GM12891 (cell line): Measurements from ENCODE around the gene MLYCD.

ENCODE experiments used
- DNase-seq: peaks from one replicate; pipeline ENCODE4 v3.0.0; 2011; ENCODE audit warnings: low spot score; ENCODE audit not compliant: insufficient read length
- FAIRE-seq: peaks from 2 replicates; lab custom pipeline; 2011; peaks lifted over from hg19 to GRCh38; lab: Jason Lieb, UNC
- PAX5 ChIP-seq: IDR thresholded peaks from 2 replicates; pipeline ENCODE4 v1.6.1; 2011; ENCODE audit warnings: low read length, moderate library complexity, mild to moderate bottlenecking; ENCODE audit not compliant: insufficient read depth, severe bottlenecking
- POLR2A ChIP-seq: IDR thresholded peaks from 2 replicates; pipeline ENCODE4 v1.6.1; 2011; ENCODE audit warnings: low read depth, low read length, control low read depth
- POLR2AphosphoS5 ChIP-seq: IDR thresholded peaks from 2 replicates; pipeline ENCODE4 v1.6.1; 2011; ENCODE audit warnings: low read depth, low read length, control low read depth
- POU2F2 ChIP-seq: IDR thresholded peaks from 2 replicates; pipeline ENCODE4 v1.6.1; 2011; ENCODE audit warnings: low read depth, mild to moderate bottlenecking, control low read depth, low read length, moderate library complexity
- SPI1 ChIP-seq: IDR thresholded peaks from 2 replicates; pipeline ENCODE4 v1.6.1; 2011; ENCODE audit warnings: low read depth, low read length, control low read depth
- TAF1 ChIP-seq: IDR thresholded peaks from 2 replicates; pipeline ENCODE4 v1.6.1; 2011; ENCODE audit warnings: low read depth, low read length, control low read depth

Gene MLYCD

GRCh38 chr16:83908798-83909197 lies 9.9 kb downstream of the MLYCD start:
- DNase-seq (no peak), FAIRE-seq (no peak)
- no peak for TF ChIP-seq POLR2A
- no peak for TF ChIP-seq POU2F2
- TF ChIP-seq POLR2AphosphoS5: no peak
- no peak for TF ChIP-seq TAF1
- no peak for TF ChIP-seq PAX5

GRCh38 chr16:83911290-83911689 lies 12.4 kb downstream of the MLYCD start:
- no peak for DNase-seq
- TF ChIP-seq TAF1: no peak
- TF ChIP-seq PAX5: no peak
- TF ChIP-seq POU2F2: no peak
- TF ChIP-seq POLR2A: no peak
- no peak for TF ChIP-seq POLR2AphosphoS5
- no peak for TF ChIP-seq SPI1
- FAIRE-seq: no peak

- TF ChIP-seq POLR2A (no peak), POLR2AphosphoS5 (no peak), SPI1 (no peak), POU2F2 (no peak), PAX5 (no peak), TAF1 (no peak)
- no peak for FAIRE-seq
- DNase-seq: no peak
These were observed 13.8 kb downstream of the MLYCD start for GRCh38 chr16:83912519-83913244.

GRCh38 chr16:83913245-83913633 lies 14.3 kb downstream of the MLYCD start:
- TF ChIP-seq POLR2A (no peak), POLR2AphosphoS5 (no peak), SPI1 (no peak), PAX5 (no peak), POU2F2 (no peak), TAF1 (no peak)
- DNase-seq (no peak), FAIRE-seq (no peak)

GRCh38 chr16:83914091-83914710 lies 15.3 kb downstream of the MLYCD start:
- FAIRE-seq (no peak), DNase-seq (no peak)
- TF ChIP-seq SPI1 (no peak), POLR2AphosphoS5 (no peak), TAF1 (no peak), POU2F2 (no peak), POLR2A (no peak), PAX5 (no peak)

- peak; percentile 7 for DNase-seq
- FAIRE-seq: no peak
- TF ChIP-seq POU2F2 (no peak), TAF1 (no peak), POLR2A (no peak), PAX5 (no peak), SPI1 (no peak), POLR2AphosphoS5 (no peak)
These were observed 16.2 kb downstream of the MLYCD start for GRCh38 chr16:83915081-83915480.

GRCh38 chr16:83915491-83915890 lies 16.6 kb downstream of the MLYCD start:
- TF ChIP-seq POLR2AphosphoS5 (no peak), PAX5 (no peak), POLR2A (no peak), POU2F2 (no peak), TAF1 (no peak)
- FAIRE-seq: no peak
- peak; percentile 10 for DNase-seq

- DNase-seq: no peak
- FAIRE-seq: no peak
- no peak for TF ChIP-seq POLR2A
- TF ChIP-seq PAX5: no peak
- TF ChIP-seq POU2F2: no peak
These were observed 18.5 kb downstream of the MLYCD start for GRCh38 chr16:83917152-83918120.
